ENCODE results near the gene PLPPR2.
"Not testable (repeated sequence)": the region's sequence is repeated elsewhere in the genome, so short reads cannot be mapped to it uniquely, and the experiment has no call there.

PLPPR2 gene

GRCh38 chr19:11355160-11356073, at the start of gene PLPPR2:
Gene PLPPR2, plus strand, starts transcription at chr19:11355432. Its CDS starts 2,242 bp downstream, at chr19:11357674.
- no peak for TF ChIP-seq CTCF (IDR thresholded peaks at IDR 0.05; ENCODE audit: borderline replicate concordance, control extremely low read depth, extremely low read depth, insufficient read depth, missing control alignments)
- DNase-seq (ENCODE audit: low spot score): peak; percentile 91

GRCh38 chr19:11306337-11306736, 48.9 kb upstream of the PLPPR2 start:
- in situ Hi-C loops (cut with MboI; ENCODE audit: low sequenced_read_pairs, unreplicated experiment): no loop called here
- DNase-seq (ENCODE audit: low spot score): no peak
- TF ChIP-seq CTCF (IDR thresholded peaks at IDR 0.05; ENCODE audit: borderline replicate concordance, control extremely low read depth, extremely low read depth, insufficient read depth, missing control alignments): no peak

More at GRCh38 chr19:11355160-11356073, at the start of gene PLPPR2:
- in situ Hi-C loops (cut with MboI; ENCODE audit: low sequenced_read_pairs, unreplicated experiment): no loop called here

- DNase-seq (ENCODE audit: low spot score): peak; percentile 28
- in situ Hi-C loops (cut with MboI; ENCODE audit: low sequenced_read_pairs, unreplicated experiment): not testable (repeated sequence)
Measured at GRCh38 chr19:11320278-11320995, 34.8 kb upstream of the PLPPR2 start.

- in situ Hi-C loops (cut with MboI; ENCODE audit: low sequenced_read_pairs, unreplicated experiment): no loop called here
- no peak for DNase-seq (ENCODE audit: low spot score)
- TF ChIP-seq CTCF (IDR thresholded peaks at IDR 0.05; ENCODE audit: borderline replicate concordance, control extremely low read depth, extremely low read depth, insufficient read depth, missing control alignments): peak; percentile 6
Measured at GRCh38 chr19:11321191-11322126, 33.8 kb upstream of the PLPPR2 start.

- no peak for TF ChIP-seq CTCF (IDR thresholded peaks at IDR 0.05; ENCODE audit: borderline replicate concordance, control extremely low read depth, extremely low read depth, insufficient read depth, missing control alignments)
- peak; percentile 32 for DNase-seq (ENCODE audit: low spot score)
- in situ Hi-C loops (cut with MboI; ENCODE audit: low sequenced_read_pairs, unreplicated experiment): no loop called here
Measured at GRCh38 chr19:11322269-11323024, 32.8 kb upstream of the PLPPR2 start.

GRCh38 chr19:11323601-11324078, 31.6 kb upstream of the PLPPR2 start:
- TF ChIP-seq CTCF (IDR thresholded peaks at IDR 0.05; ENCODE audit: borderline replicate concordance, control extremely low read depth, extremely low read depth, insufficient read depth, missing control alignments): no peak
- DNase-seq (ENCODE audit: low spot score): no peak
- in situ Hi-C loops (cut with MboI; ENCODE audit: low sequenced_read_pairs, unreplicated experiment): no loop called here
